GM23248 (cell line): ENCODE data around the gene PEX5L.
"Not testable (repeated sequence)": the region's sequence is repeated elsewhere in the genome, so short reads cannot be mapped to it uniquely, and the experiment has no call there.

Experiments used
- EZH2 ChIP-seq: fragments of 200-600 bp; sonication (generic); IDR thresholded peaks from 2 replicates; pipeline ENCODE4 v1.6.1; 2018; ENCODE audit warnings: antibody characterized with exemption, mild to moderate bottlenecking; ENCODE audit not compliant: insufficient read depth, poor library complexity, severe bottlenecking
- EZH2phosphoT487 ChIP-seq: fragments of 200-600 bp; sonication (generic); IDR thresholded peaks from 2 replicates; pipeline ENCODE4 v1.6.1; 2018; ENCODE audit warnings: antibody characterized with exemption, moderate library complexity, mild to moderate bottlenecking, low read depth; ENCODE audit not compliant: insufficient read depth

GRCh38 chr3:179782841-179783240, 253.9 kb downstream of the PEX5L start:
- TF ChIP-seq EZH2phosphoT487, EZH2: not testable (repeated sequence)
